C4-2B (cell line): ENCODE results near the gene GDI1.
A peak's percentile ranks its signal among the peaks of the same experiment; 100 is the strongest.

Source experiments
- CTCF ChIP-seq: fragments of 450-650 bp; conservative IDR thresholded peaks from 2 replicates; pipeline ENCODE4 v1.5.1; 2017; ENCODE audit warnings: mild to moderate bottlenecking
- ZFX ChIP-seq: fragments of 450-650 bp; IDR thresholded peaks from 2 replicates; pipeline ENCODE4 v1.6.1; 2017

GRCh38 chrX:154397888-154398667 is 38.9 kb upstream of the GDI1 start, which contains the start of gene RPL10:
- no peak for TF ChIP-seq CTCF
- TF ChIP-seq ZFX, result peak; percentile 56
